Dendritic cell treated with granulocyte-macrophage colony-stimulating factor and Interleukin-4, amounts not matched to agents 40 ng/mL and 50 ng/mL, for 4 days (primary cell): ENCODE measurements around the gene RBP3.

ENCODE experiments used
- H3K27ac Mint-ChIP-seq: one replicate; pipeline ENCODE4 v1.8.0; 2022; ENCODE audit warnings: mild to moderate bottlenecking, mixed read lengths
- H3K27me3 Mint-ChIP-seq: one replicate; pipeline ENCODE4 v1.8.0; 2022; ENCODE audit warnings: mild to moderate bottlenecking, mixed read lengths
- H3K36me3 Mint-ChIP-seq: one replicate; pipeline ENCODE4 v1.8.0; 2022; ENCODE audit warnings: low read depth, mixed read lengths
- H3K4me1 Mint-ChIP-seq: one replicate; pipeline ENCODE4 v1.8.0; 2022; ENCODE audit warnings: low read depth, mixed read lengths
- H3K4me3 Mint-ChIP-seq: one replicate; pipeline ENCODE4 v1.8.0; 2022; ENCODE audit warnings: mild to moderate bottlenecking, moderate library complexity, mixed read lengths
- H3K9me3 Mint-ChIP-seq: one replicate; pipeline ENCODE4 v1.8.0; 2022; ENCODE audit warnings: mixed read lengths
- intact Hi-C: fragments of 100-400 bp; cut with micrococcal nuclease; formaldehyde crosslinking; loops from one replicate; pipeline ENCODE4 v1.15.0; 2022

The RBP3 gene

GRCh38 chr10:47348138-47348651 is at the start of gene RBP3:
TSS of gene RBP3 (plus strand) at chr10:47348363. CDS start at chr10:47348485, 122 bp downstream.
- no peaks in the 10 kb centered on the region for H3K27me3 Mint-ChIP-seq
- no peak within 1 kb of the TSS for H3K27ac Mint-ChIP-seq
- H3K4me1 Mint-ChIP-seq: no peaks in the 10 kb centered on the region
- H3K36me3 Mint-ChIP-seq: no peaks in the 10 kb centered on the region
- no peaks in the 10 kb centered on the region for H3K9me3 Mint-ChIP-seq
- intact Hi-C loops: no loop called here
- no peak within 1 kb of the TSS for H3K4me3 Mint-ChIP-seq

DNA sequence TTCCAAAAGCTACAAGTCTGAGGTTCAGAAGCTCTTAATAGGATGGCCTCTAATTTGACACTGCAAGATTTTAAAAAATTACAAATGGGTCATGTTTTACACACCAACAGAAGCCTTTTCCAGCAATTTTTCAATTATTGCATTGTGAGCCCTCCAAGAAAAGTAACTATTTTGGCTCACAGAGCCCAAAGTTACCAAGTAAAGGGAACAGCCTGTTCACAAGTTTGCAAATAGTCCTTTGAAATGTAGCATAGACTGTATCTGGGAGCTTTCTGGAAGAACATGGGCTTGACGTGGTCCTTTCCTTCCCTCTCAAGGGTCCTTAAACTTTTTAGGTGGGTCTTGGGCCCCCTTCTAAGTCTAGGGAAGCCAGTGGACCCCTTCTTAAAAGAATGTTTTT is 49.4 kb upstream of the RBP3 start:
- Mint-ChIP-seq H3K27ac (no peak overlapping the region), H3K36me3 (no peaks in the 10 kb centered on the region), H3K27me3 (peaks cover 80% of the 10 kb centered on the region), H3K4me1 (peaks cover 14% of the 10 kb centered on the region), H3K4me3 (no peak overlapping the region), H3K9me3 (no peaks in the 10 kb centered on the region)
- intact Hi-C loops: no loop called here

DNA sequence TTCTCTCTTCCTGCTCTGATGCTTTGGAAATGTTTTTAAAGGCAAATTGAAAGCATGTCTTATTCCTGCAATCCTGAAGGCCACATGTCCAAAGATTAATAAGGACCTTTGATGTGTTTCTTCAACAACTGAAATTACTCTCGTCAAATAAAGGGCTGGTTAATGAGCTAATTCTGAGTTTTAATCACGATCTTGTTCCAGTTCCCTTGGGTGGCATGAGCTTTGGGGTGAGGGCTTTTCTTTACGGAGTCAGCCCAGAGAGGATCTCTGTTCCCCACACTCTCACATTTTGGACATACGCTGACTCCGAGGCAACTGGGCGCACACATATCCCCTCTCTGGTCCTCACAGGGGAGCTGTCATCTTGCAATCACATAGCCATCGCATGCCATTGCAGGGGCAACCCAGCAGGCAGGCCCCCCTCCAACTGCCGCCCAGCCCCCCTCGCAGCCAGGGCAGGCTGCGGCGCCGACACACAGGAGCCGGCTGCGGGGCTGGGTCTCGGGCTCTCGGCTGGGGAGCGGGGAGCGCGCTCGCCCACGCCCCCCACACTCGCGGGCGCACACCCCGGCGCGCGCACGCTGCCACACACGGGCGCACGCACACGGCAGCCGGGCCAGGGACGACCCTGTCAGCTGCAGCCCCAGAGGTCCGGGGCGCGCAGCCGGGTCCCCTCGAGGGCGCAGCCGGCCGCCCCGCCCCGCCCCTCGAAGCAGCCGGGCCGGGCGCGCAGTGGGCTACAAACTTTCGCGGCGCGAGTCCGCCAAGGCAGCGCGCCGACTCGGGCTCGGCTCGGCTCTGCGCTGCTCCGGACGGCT is 48.3 kb upstream of the RBP3 start, which contains the start of gene GDF10:
TSS of gene GDF10 (plus strand) at position 587 of the 818 bp plus-strand sequence. CDS start 455 bp downstream, outside the sequence.
- intact Hi-C loops: no loop called here
- Mint-ChIP-seq H3K27ac (no peak within 1 kb of the TSS), H3K4me3 (no peak within 1 kb of the TSS), H3K9me3 (no peaks in the 10 kb centered on the region), H3K4me1 (peaks cover 14% of the 10 kb centered on the region), H3K36me3 (no peaks in the 10 kb centered on the region), H3K27me3 (peaks cover 76% of the 10 kb centered on the region)

GRCh38 chr10:47300429-47300931 is 47.7 kb upstream of the RBP3 start:
- Mint-ChIP-seq H3K27ac (no peak overlapping the region), H3K4me1 (peaks cover 14% of the 10 kb centered on the region), H3K9me3 (no peaks in the 10 kb centered on the region), H3K27me3 (peaks cover 69% of the 10 kb centered on the region), H3K36me3 (no peaks in the 10 kb centered on the region), H3K4me3 (no peak overlapping the region)
- intact Hi-C loops: no loop called here

DNA sequence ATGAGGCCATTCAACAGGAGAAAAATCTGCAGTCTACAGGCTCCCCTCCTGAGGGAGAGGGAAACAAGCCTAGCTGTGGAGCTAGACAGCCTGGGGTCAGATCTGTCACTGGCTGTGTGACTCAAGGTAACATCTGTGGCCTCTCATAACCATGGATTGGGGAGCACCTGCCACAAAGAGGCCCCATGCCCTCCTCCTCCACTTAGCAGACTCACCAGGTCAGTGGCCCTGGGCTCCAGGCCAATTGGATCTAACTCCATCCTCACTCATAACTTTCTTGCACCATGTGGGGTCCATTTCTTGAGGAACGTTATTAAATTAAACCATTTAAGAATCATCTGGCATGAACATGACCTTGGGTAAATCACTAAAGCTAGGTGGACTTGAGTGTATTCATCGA is 46.3 kb upstream of the RBP3 start:
- Mint-ChIP-seq H3K36me3 (no peaks in the 10 kb centered on the region), H3K4me1 (peaks cover 6% of the 10 kb centered on the region), H3K4me3 (no peak overlapping the region), H3K27ac (no peak overlapping the region), H3K27me3 (peaks cover 61% of the 10 kb centered on the region), H3K9me3 (no peaks in the 10 kb centered on the region)
- intact Hi-C loops: no loop called here

DNA sequence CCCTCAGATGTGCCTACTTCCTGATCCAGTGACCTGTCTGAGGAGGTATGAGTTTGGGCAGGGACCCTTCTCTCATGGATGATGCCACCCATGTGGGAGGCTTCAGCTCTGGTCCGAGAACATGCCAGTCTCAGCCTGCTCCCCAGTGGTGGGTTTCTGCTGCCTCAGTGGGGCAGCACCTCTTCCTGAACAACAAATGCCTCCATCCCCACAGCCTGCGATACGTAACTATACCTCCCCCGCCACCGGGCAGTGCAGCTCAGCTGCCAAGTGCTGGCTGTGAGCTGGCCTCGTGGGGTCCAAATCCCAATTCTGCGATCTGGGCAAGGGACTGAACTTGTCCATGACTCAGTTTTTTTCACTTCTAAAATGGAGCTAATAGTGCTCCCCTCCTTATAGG is 45.1 kb upstream of the RBP3 start:
- H3K9me3 Mint-ChIP-seq: no peaks in the 10 kb centered on the region
- peaks cover 6% of the 10 kb centered on the region for H3K4me1 Mint-ChIP-seq
- intact Hi-C loops: no loop called here
- peaks cover 59% of the 10 kb centered on the region for H3K27me3 Mint-ChIP-seq
- no peaks in the 10 kb centered on the region for H3K36me3 Mint-ChIP-seq
- H3K4me3 Mint-ChIP-seq: no peak overlapping the region
- no peak overlapping the region for H3K27ac Mint-ChIP-seq

- peaks cover 60% of the 10 kb centered on the region for H3K27me3 Mint-ChIP-seq
Observed at GRCh38 chr10:47303866-47304265, 44.3 kb upstream of the RBP3 start.

DNA sequence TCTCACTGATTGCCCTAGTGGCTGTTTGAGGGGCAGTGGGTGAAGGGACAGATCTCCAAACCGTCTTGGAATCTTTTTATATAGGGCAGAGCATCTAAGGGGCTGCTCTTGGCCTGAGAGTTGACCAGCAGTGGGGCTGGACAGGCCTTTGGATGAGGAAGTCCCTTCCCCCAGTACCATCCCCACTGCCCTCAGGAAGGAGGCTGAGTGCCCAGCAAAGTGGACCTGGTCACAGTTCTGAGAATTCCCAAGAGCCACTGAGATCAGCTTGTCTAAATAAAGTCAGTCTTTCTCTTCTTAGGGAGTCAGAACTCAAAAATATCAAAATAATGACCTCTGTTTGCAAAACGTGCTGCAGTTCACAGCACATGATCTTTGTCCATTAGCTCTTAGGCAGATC is 42.6 kb upstream of the RBP3 start:
- Mint-ChIP-seq H3K9me3 (no peaks in the 10 kb centered on the region), H3K4me1 (peaks cover 6% of the 10 kb centered on the region), H3K27me3 (peaks cover 56% of the 10 kb centered on the region), H3K4me3 (no peak overlapping the region), H3K27ac (no peak overlapping the region), H3K36me3 (no peaks in the 10 kb centered on the region)
- intact Hi-C loops: no loop called here

More at GRCh38 chr10:47303866-47304265, 44.3 kb upstream of the RBP3 start:
- Mint-ChIP-seq H3K9me3 (no peaks in the 10 kb centered on the region), H3K4me3 (no peak overlapping the region), H3K4me1 (peaks cover 6% of the 10 kb centered on the region), H3K27ac (no peak overlapping the region), H3K36me3 (no peaks in the 10 kb centered on the region)
- intact Hi-C loops: no loop called here

DNA sequence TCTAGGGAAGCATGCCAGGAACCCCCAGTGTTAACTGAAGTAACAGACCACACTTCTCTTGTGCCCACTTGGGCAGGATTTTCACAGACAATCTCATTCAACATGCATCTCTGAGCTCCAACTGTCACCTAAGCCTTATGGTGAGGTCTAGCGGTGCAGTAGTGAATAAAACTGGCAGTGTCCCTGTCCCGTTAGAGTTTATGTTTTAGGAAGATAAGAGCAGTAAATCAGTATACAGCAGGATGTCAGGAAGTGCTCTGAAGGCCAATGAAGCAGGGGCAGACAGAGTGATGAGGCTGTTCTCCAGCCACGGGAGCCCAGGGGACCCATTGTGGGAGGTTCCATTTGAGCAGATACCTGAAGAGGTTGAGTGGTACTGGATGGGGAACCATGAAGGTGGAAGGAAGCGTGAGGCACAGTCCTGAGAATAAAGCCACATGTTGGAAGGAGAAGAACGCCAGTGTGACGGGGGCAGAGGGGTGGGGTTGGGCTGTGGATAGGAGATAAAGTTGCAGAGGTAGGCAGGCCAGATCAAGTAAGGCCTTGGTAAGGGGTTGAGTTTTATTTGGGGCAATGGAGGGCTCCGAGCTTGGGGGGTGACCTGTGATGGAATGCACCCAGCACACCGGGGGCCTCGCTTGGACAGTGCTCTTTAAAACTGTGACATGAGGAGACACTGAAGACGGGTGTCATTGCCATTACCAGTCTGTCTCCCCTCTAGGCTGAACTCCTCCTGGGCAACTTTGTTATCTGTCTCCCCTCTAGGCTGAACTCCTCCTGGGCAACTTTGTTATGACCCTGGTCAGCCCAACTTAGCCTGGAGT is 41.6 kb upstream of the RBP3 start:
- H3K9me3 Mint-ChIP-seq: no peaks in the 10 kb centered on the region
- H3K4me3 Mint-ChIP-seq: no peak overlapping the region
- intact Hi-C loops: no loop called here
- H3K27ac Mint-ChIP-seq: no peak overlapping the region
- H3K36me3 Mint-ChIP-seq: no peaks in the 10 kb centered on the region
- H3K4me1 Mint-ChIP-seq: no peaks in the 10 kb centered on the region
- peaks cover 50% of the 10 kb centered on the region for H3K27me3 Mint-ChIP-seq

DNA sequence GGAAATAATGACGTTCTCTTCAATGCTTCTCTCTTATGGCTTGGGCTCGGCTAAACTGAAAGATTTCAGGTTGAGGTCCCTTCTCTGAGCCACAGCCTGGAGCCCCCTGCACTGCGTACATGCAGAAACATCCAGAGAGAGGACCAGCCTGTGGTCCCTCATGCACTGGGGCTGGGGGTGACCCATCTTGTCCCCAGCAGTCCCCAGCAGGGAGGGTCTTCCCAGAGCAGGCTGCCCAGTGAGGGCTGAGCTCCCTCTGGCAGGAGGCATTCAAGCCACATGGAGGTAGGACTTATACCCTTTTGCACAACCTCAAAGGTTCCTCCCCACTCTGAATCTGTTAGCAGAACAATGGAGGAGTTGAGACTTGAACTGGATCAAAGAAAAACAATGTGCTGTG is 40.8 kb upstream of the RBP3 start:
- Mint-ChIP-seq H3K4me1 (no peaks in the 10 kb centered on the region), H3K9me3 (no peaks in the 10 kb centered on the region), H3K36me3 (no peaks in the 10 kb centered on the region), H3K27ac (no peak overlapping the region), H3K27me3 (peaks cover 42% of the 10 kb centered on the region), H3K4me3 (no peak overlapping the region)
- intact Hi-C loops: no loop called here

DNA sequence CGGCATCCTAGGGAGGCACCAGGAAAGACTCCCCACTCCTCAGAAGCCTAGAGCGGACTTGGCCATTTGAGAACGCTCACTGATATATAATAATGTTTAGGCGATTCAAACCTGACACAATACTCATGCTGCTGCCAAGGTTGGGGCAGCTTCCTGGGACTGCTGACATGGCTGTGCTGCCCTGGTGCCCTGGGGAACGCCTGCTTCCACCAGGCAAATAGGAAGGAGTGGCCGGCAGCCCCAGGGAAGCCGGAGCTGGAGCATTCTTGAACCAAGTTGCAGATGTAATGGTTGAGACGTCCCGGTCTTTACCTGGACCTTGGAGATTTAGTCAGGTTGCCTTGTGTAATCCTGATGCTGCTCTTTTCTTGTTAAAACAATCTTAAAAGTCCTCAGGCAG is 39.4 kb upstream of the RBP3 start:
- Mint-ChIP-seq H3K9me3 (no peaks in the 10 kb centered on the region), H3K36me3 (no peaks in the 10 kb centered on the region), H3K27ac (no peak overlapping the region), H3K4me3 (no peak overlapping the region), H3K4me1 (no peaks in the 10 kb centered on the region), H3K27me3 (peaks cover 35% of the 10 kb centered on the region)
- intact Hi-C loops: no loop called here

DNA sequence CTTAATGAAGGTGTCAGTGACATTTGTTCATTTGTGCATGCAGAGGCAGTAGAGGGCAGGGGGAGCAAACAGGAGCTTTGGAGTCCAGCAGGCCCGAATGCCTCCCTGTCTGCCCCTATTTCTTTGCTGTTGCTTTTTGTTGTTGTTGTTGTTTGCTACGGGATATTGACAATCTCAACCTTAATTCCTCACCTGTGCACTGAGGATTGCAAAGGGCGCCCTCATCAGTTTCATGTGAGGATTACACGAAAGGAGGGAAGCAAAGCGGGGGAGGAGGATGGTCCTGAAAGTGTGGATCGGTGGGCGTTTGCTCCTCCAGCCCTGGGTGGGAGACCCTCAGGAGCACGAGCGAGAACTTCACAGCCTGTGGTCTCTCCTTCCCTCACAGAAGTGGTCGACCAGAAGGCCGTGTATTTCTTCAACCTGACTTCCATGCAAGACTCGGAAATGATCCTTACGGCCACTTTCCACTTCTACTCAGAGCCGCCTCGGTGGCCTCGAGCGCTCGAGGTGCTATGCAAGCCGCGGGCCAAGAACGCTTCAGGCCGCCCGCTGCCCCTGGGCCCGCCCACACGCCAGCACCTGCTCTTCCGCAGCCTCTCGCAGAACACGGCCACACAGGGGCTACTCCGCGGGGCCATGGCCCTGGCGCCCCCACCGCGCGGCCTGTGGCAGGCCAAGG is 38.6 kb upstream of the RBP3 start:
- no peak overlapping the region for H3K27ac Mint-ChIP-seq

DNA sequence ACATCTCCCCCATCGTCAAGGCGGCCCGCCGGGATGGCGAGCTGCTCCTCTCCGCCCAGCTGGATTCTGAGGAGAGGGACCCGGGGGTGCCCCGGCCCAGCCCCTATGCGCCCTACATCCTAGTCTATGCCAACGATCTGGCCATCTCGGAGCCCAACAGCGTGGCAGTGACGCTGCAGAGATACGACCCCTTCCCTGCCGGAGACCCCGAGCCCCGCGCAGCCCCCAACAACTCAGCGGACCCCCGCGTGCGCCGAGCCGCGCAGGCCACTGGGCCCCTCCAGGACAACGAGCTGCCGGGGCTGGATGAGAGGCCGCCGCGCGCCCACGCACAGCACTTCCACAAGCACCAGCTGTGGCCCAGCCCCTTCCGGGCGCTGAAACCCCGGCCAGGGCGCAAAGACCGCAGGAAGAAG is 38.1 kb upstream of the RBP3 start:
- intact Hi-C loops: no loop called here
- H3K27ac Mint-ChIP-seq: no peak overlapping the region
- no peak overlapping the region for H3K4me3 Mint-ChIP-seq
- no peaks in the 10 kb centered on the region for H3K4me1 Mint-ChIP-seq
- H3K9me3 Mint-ChIP-seq: no peaks in the 10 kb centered on the region
- no peaks in the 10 kb centered on the region for H3K36me3 Mint-ChIP-seq
- H3K27me3 Mint-ChIP-seq: peaks cover 30% of the 10 kb centered on the region

More for the DNA sequence above, 38.6 kb upstream of the RBP3 start:
- Mint-ChIP-seq H3K4me1 (no peaks in the 10 kb centered on the region), H3K9me3 (no peaks in the 10 kb centered on the region), H3K27me3 (peaks cover 30% of the 10 kb centered on the region), H3K36me3 (no peaks in the 10 kb centered on the region), H3K4me3 (no peak overlapping the region)
- intact Hi-C loops: no loop called here
